Liver (tissue), 9 donors: ENCODE measurements around the gene MKNK1. TPM values are rescaled to one million over a fixed set of nuclear protein-coding genes. Genes with fewer than 3 reads are reported as not detected.

Experiments used
- DNase-seq: peaks from one replicate; pipeline ENCODE4 v3.0.0-alpha.2; 2017; ENCODE audit warnings: low spot score
- H3K27ac ChIP-seq, 2 donors: one replicate each; pipeline ENCODE4 v1.7.0; 2013; ENCODE audit warnings: inconsistent platforms in 2 of 2, low read length in 2 of 2, control low read depth in 1 of 2, low read depth in 1 of 2, mild to moderate bottlenecking in 1 of 2
- H3K27me3 ChIP-seq, 4 donors: one replicate each; pipeline versions ENCODE4 v1.6.1 to v1.7.0; 2013; ENCODE audit warnings: low read length in 3 of 4, inconsistent platforms in 1 of 4, mild to moderate bottlenecking in 1 of 4, moderate library complexity in 1 of 4; ENCODE audit not compliant: control insufficient read depth in 4 of 4, insufficient read depth in 4 of 4
- H3K36me3 ChIP-seq, 4 donors: one replicate each; pipeline versions ENCODE4 v1.6.1 to v1.7.0; 2013; ENCODE audit warnings: low read length in 3 of 4, mild to moderate bottlenecking in 3 of 4, low read depth in 1 of 4, moderate library complexity in 1 of 4; ENCODE audit not compliant: control insufficient read depth in 4 of 4, insufficient read depth in 3 of 4
- H3K4me1 ChIP-seq, 4 donors: one replicate each; pipeline versions ENCODE4 v1.6.1 to v1.7.0; 2013; ENCODE audit warnings: low read length in 3 of 4, mild to moderate bottlenecking in 3 of 4, moderate library complexity in 1 of 4; ENCODE audit not compliant: control insufficient read depth in 4 of 4, insufficient read depth in 4 of 4
- H3K4me3 ChIP-seq, 3 donors: one replicate each; pipeline versions ENCODE4 v1.6.1 to v1.7.0; 2013; ENCODE audit warnings: low read length in 3 of 3, control low read depth in 1 of 3, low read depth in 1 of 3, mild to moderate bottlenecking in 1 of 3
- H3K9ac ChIP-seq, 2 donors: one replicate each; pipeline ENCODE4 v1.7.0; 2013; ENCODE audit warnings: low read length in 2 of 2, mild to moderate bottlenecking in 2 of 2, moderate library complexity in 2 of 2, control low read depth in 1 of 2, low read depth in 1 of 2
- H3K9me3 ChIP-seq, 4 donors: one replicate each; pipeline versions ENCODE4 v1.6.1 to v1.7.0; 2013; ENCODE audit warnings: low read length in 3 of 4; ENCODE audit not compliant: control insufficient read depth in 4 of 4
- ATF3 ChIP-seq: IDR thresholded peaks from 2 replicates; pipeline ENCODE4 v1.6.1; 2016; ENCODE audit warnings: antibody characterized with exemption
- CTCF ChIP-seq: fragments of 150-350 bp; IDR thresholded peaks from 2 replicates; pipeline ENCODE4 v1.5.1; 2017; ENCODE audit warnings: improper control_type of control experiment, low read depth, low read length; ENCODE audit not compliant: missing input control
- EGR1 ChIP-seq, 2 donors: IDR thresholded peaks; 2 replicates each; pipeline ENCODE4 v1.6.1; 2016 to 2018; ENCODE audit warnings: antibody characterized with exemption in 2 of 2, low read depth in 2 of 2
- FOXA2 ChIP-seq: IDR thresholded peaks from 2 replicates; pipeline ENCODE4 v1.6.1; 2016; ENCODE audit warnings: antibody characterized with exemption
- GABPA ChIP-seq, 2 donors: IDR thresholded peaks in 1 of 2; conservative IDR thresholded peaks in 1 of 2; 2 replicates each; pipeline ENCODE4 v1.6.1; 2016; ENCODE audit warnings: antibody characterized with exemption in 2 of 2, mild to moderate bottlenecking in 1 of 2, moderate library complexity in 1 of 2
- HNF4A ChIP-seq, 2 donors: conservative IDR thresholded peaks; 2 replicates each; pipeline ENCODE4 v1.6.1; 2016; ENCODE audit warnings: antibody characterized with exemption in 2 of 2, mild to moderate bottlenecking in 2 of 2
- HNF4G ChIP-seq: IDR thresholded peaks from 2 replicates; pipeline ENCODE4 v1.6.1; 2016; ENCODE audit warnings: antibody characterized with exemption
- JUND ChIP-seq, 2 donors: IDR thresholded peaks; 2 replicates each; pipeline ENCODE4 v1.6.1; 2016; ENCODE audit warnings: antibody characterized with exemption in 2 of 2
- MAX ChIP-seq: IDR thresholded peaks from 2 replicates; pipeline ENCODE4 v1.6.1; 2016; ENCODE audit warnings: antibody characterized with exemption
- NR2F2 ChIP-seq: IDR thresholded peaks from 2 replicates; pipeline ENCODE4 v1.6.1; 2016; ENCODE audit warnings: antibody characterized with exemption
- RAD21 ChIP-seq, 2 donors: IDR thresholded peaks; 2 replicates each; pipeline ENCODE4 v1.6.1; 2016; ENCODE audit warnings: antibody characterized with exemption in 2 of 2, mild to moderate bottlenecking in 2 of 2
- REST ChIP-seq: IDR thresholded peaks from 2 replicates; pipeline ENCODE4 v1.6.1; 2016; ENCODE audit warnings: antibody characterized with exemption, mild to moderate bottlenecking
- TAF1 ChIP-seq: conservative IDR thresholded peaks from 2 replicates; pipeline ENCODE4 v1.6.1; 2016; ENCODE audit warnings: antibody characterized with exemption, mild to moderate bottlenecking
- YY1 ChIP-seq: IDR thresholded peaks from 2 replicates; pipeline ENCODE4 v1.6.1; 2016; ENCODE audit warnings: antibody characterized with exemption, mild to moderate bottlenecking
- ZBTB33 ChIP-seq: IDR thresholded peaks from 2 replicates; pipeline ENCODE4 v1.6.1; 2016; ENCODE audit warnings: antibody characterized with exemption
- WGBS: extraction: QIAGEN DNeasy Blood & Tissue Kit; methylation state at CpG from one replicate; pipeline ENCODE4 v1.1.7; 2013; 5-methylcytosine and 5-hydroxymethylcytosine counted together
- polyA plus RNA-seq, 2 donors: library from polyadenylated mRNA; stranded (reverse) in 1 of 2; unstranded in 1 of 2; fragments of 200-250 nt in 1 of 2; fragments of >200 nt in 1 of 2; fragmentation: Nextera tagmentation in 1 of 2; extraction: Ambion mirVana in 1 of 2; gene quantifications; one replicate each; pipeline versions ENCODE4 v1.2.1 to v1.2.3, GENCODE V29; 2013 to 2015
- total RNA-seq, 2 donors: library from RNA; depleted of rRNA; stranded (reverse); fragments of >200 nt; gene quantifications; one replicate each; pipeline ENCODE4 v1.2.3, GENCODE V29; 2014
- donor health status: healthy.
- donor health status: healthy.
- donor health status: healthy.
- donor health status: healthy.
- donor health status: healthy.

MKNK1 gene
- total and polyA plus RNA-seq, 4 donors, result 10.2 to 30.8 (median 18.3) TPM

- 63% methylated on average over 3 of the region's 3 CpGs for WGBS
- peaks cover 0 to 4% (median 1%) of the 10 kb centered on the region in 4 donors for H3K27me3 ChIP-seq
These were observed 58.3 kb downstream of the MKNK1 start for GRCh38 chr1:46545784-46546183.

GRCh38 chr1:46544561-46545240 is 59.4 kb downstream of the MKNK1 start:
- Histone ChIP-seq H3K9me3 (no peaks in the 10 kb centered on the region), H3K27ac (no peak overlapping the region), H3K36me3 (no peaks in the 10 kb centered on the region), H3K4me3 (no peak overlapping the region), H3K9ac (no peak overlapping the region), H3K27me3 (peaks cover 0 to 4% (median 1%) of the 10 kb centered on the region in 4 donors), H3K4me1 (peaks cover 0 to 2% (median 0%) of the 10 kb centered on the region in 4 donors)
- 62% methylated on average over 5 of the region's 5 CpGs for WGBS
- no peak for TF ChIP-seq RAD21 (IDR thresholded peaks at IDR 0.05)
- no peak for TF ChIP-seq YY1
- TF ChIP-seq ZBTB33, result no peak
- TF ChIP-seq FOXA2, result no peak
- no peak for TF ChIP-seq EGR1 (IDR thresholded peaks at IDR 0.05; ENCODE audit: low read depth in 2 of 2)
- TF ChIP-seq HNF4G, result no peak
- no peak for TF ChIP-seq GABPA (IDR thresholded peaks at IDR 0.05 in 1 of 2, conservative IDR thresholded peaks at IDR 0.05 in 1 of 2)
- no peak for TF ChIP-seq MAX
- TF ChIP-seq NR2F2, result no peak
- no peak for TF ChIP-seq ATF3
- TF ChIP-seq TAF1, result no peak
- no peak for TF ChIP-seq JUND (IDR thresholded peaks at IDR 0.05)
- no peak for TF ChIP-seq CTCF
- no peak for DNase-seq

More at GRCh38 chr1:46545784-46546183, 58.3 kb downstream of the MKNK1 start:
- no peaks in the 10 kb centered on the region for H3K9me3 ChIP-seq
- H3K27ac ChIP-seq, result no peak overlapping the region
- DNase-seq, result no peak
- H3K9ac ChIP-seq, result no peak overlapping the region
- H3K4me3 ChIP-seq, result no peak overlapping the region
- peaks cover 0 to 2% (median 0%) of the 10 kb centered on the region in 4 donors for H3K4me1 ChIP-seq
- no peak for TF ChIP-seq ATF3
- TF ChIP-seq REST, result no peak
- TF ChIP-seq FOXA2, result no peak
- TF ChIP-seq TAF1, result no peak
- TF ChIP-seq GABPA (IDR thresholded peaks at IDR 0.05 in 1 of 2, conservative IDR thresholded peaks at IDR 0.05 in 1 of 2), result no peak
- TF ChIP-seq HNF4A (conservative IDR thresholded peaks at IDR 0.05), result no peak
- H3K36me3 ChIP-seq, result no peaks in the 10 kb centered on the region
